ENCODE measurements around the gene SLC16A13. TPM values are rescaled to one million over a fixed set of nuclear protein-coding genes. Genes with fewer than 3 reads are reported as not detected.

The SLC16A13 gene
- total and polyA plus RNA-seq, 10 of the 15 experiments (the other 5 are each of a cell fraction or from before 2014, with no cell fraction given), result 0.34 to 12.1 (median 3.3) TPM

DNA sequence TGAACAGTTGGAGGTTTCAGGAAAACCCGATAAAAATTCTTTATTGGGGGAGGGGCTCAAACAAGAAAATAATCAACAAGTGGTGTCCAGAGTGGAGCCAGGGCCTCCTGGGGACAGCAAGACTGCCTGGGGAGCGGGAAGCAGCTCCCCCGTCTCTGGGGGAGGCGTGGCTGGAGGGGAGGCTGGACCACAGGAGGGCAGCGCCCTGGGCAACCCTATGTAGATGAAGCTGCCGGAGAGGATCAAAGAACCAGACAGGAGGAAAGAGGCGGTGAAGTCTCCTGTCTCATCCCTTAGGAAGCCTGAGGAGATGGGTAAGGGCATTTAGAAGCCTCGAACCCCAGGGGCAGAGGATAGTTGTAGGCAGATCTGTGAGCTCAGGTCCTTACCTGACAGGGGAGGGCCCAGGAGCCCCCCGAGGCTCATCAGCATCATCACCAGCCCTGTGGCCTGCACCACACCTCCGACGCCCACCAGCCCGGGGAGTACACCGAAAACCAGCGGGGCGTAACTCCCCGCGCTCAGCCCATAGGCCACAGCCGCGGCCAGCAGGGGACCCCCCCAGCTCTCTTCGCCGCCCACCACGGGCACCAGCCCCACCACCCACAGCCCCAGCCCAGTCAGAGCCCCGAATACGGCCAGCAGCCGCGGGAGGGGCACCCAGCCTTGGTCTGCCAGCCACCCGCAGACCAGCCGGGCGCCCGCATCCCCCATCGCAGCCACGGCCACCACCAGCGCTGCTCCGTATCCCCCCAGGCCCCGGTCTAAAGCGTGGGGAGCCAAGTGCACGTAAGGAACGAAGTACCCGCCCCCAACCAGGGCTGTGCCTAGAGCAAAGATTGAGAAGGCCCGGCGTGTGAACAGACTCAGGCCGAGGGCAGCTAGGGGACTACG lies 6.0 kb downstream of the SLC16A13 start:
- Histone ChIP-seq H3K4me2 (ENCODE audit: control insufficient read depth, insufficient read depth) (peak overlapping the region; percentile 82), H3K79me2 (ENCODE audit: control insufficient read depth, insufficient read depth, low read length) (peaks cover under 1% of the 10 kb centered on the region), H2AFZ (ENCODE audit: control insufficient read depth, low read depth, low read length) (peak overlapping the region; percentile 69), H3K9me3 (replicated peaks; ENCODE audit: control insufficient read depth, insufficient read depth, low read length) (no peaks in the 10 kb centered on the region), H3K27ac (ENCODE audit: control insufficient read depth, insufficient read depth) (no peak overlapping the region), H3K9ac (ENCODE audit: control insufficient read depth, insufficient read depth, low read length) (peak overlapping the region; percentile 58; the same call in 1 of the 2 replicates), H3K27me3 (replicated peaks in 1 of 2; ENCODE audit: control insufficient read depth in 2 of 2, insufficient read depth in 2 of 2, low read length in 1 of 2) (peaks cover 0 to 2% of the 10 kb centered on the region in 2 experiments; a peak in 2 of 4 replicates), H3K36me3 (ENCODE audit: control insufficient read depth in 2 of 2, insufficient read depth in 2 of 2, low read length in 1 of 2) (no peaks in the 10 kb centered on the region; a peak in 1 of 4 replicates), H3K4me3 (peak overlapping the region; percentile 48; the same call in 1 of the 2 replicates), H3K4me1 (ENCODE audit: control insufficient read depth, insufficient read depth, low read length) (peaks cover 28% of the 10 kb centered on the region), H4K20me1 (ENCODE audit: control insufficient read depth, insufficient read depth) (no peaks in the 10 kb centered on the region)
- FAIRE-seq, result no peak
- in situ Hi-C loops (cut with MboI), result loop anchor here (5.0 to 25.0 kb wide), 2 partner anchors 255 to 520 kb away; partner anchors contain the start of genes SENP3 and TNFSF13
- ATAC-seq, result no peak
- intact Hi-C loops (cut with micrococcal nuclease; ENCODE audit: unreplicated experiment), result loop anchor here (10.0 kb wide), 1 partner anchor 393 kb away; the partner anchor contains the start of genes FGF11 and TMEM102
- no TSS peak for BruUV-seq (replicated peaks)
- ChIA-PET CTCF (interaction anchor here (0.7 to 21.9 kb wide), 3 partner anchors 20 to 792 kb away, joined by 3 to 590 read pairs (median 5); partner anchors contain the start of gene KDM6B), POLR2A (interaction anchor here (0.5 to 0.6 kb wide), 2 partner anchors 22 to 132 kb away, joined by 4 read pairs; no protein-coding TSS in a partner anchor), RAD21 (ENCODE audit: unreplicated experiment) (interaction anchor here (0.8 to 1.6 kb wide), 2 partner anchors 91 to 95 kb away, joined by 3 to 4 read pairs; no protein-coding TSS in a partner anchor), SMC1A (ENCODE audit: uncharacterized antibody, unreplicated experiment) (interaction anchor here (0.7 kb wide), 2 partner anchors 20 to 90 kb away, joined by 3 read pairs; no protein-coding TSS in a partner anchor)
- DNase-seq (ENCODE audit: low read depth, low spot score), result no peak
- 20% methylated on average over 41 of the region's 43 CpGs for WGBS (ENCODE audit: insufficient coverage, insufficient replicate concordance, low lambda C conversion rate, missing lambda C conversion rate)
- TF ChIP-seq EGR1 (IDR thresholded peaks at IDR 0.05; ENCODE audit: borderline replicate concordance in 1 of 2, low read depth in 2 of 2, low read length in 2 of 2), result peak in 1 of 2 experiments; percentile 67; a peak in 2 of 3 replicates
- peak; percentile 32 for TF ChIP-seq RUNX3 (IDR thresholded peaks at IDR 0.05; ENCODE audit: low read length)
- peak; percentile 89 for TF ChIP-seq PAX5 (IDR thresholded peaks at IDR 0.05; ENCODE audit: borderline replicate concordance, low read depth, low read length)
- no peak for TF ChIP-seq NR2C2 (IDR thresholded peaks at IDR 0.05; ENCODE audit: borderline replicate concordance, control insufficient read depth, insufficient read length, low read depth)

All from GM12878 (cell line).